ENCODE results near the gene YBX3. TPM values are rescaled to one million over a fixed set of nuclear protein-coding genes. Genes with fewer than 3 reads are reported as not detected.

YBX3 gene
- total and polyA plus RNA-seq, 2 of the 13 experiments (the other 11 are each of a cell fraction or from before 2014, with no cell fraction given): 77.5 to 99.6 TPM

DNA sequence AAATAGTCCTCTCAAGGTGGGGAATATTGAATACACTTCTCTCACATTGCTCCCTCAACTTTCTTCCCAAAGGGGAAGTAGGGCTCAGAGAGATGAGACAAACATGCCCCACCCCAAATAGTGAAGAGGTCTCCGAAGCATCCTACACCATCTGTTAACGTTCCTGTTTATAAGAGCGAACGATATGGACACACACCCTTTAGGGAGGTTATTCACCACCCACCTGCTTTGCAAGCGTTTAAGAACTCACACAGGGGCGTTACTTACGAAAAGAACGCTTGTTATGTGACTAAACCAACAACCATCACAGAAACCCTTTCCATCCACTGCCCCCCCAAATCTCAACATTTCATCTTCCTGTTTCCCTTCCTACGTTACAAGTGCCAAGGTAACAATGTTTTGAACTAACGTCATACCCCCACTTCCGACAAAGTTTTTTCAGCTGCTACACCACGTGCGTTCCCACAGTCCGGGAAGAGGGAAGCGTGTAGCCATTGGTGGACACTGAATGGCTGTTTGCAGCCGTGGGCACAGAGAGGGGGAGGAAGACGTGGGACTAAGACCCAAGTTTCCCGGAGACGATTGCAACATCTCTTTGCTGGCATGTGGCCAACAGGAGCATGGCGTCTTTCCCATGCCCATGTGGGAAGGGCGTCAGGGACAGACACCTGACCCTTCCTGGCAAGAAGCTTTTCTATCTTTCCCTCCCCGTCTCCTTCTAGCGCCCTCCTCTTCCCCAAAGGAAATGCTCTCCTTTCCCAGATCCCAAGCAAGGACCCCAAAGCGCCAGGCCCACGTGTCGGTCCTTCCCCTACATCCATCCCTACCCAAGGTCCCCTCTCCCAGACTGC is 1.2 kb downstream of the YBX3 start (continued):
- TF ChIP-seq, protein P1, sequence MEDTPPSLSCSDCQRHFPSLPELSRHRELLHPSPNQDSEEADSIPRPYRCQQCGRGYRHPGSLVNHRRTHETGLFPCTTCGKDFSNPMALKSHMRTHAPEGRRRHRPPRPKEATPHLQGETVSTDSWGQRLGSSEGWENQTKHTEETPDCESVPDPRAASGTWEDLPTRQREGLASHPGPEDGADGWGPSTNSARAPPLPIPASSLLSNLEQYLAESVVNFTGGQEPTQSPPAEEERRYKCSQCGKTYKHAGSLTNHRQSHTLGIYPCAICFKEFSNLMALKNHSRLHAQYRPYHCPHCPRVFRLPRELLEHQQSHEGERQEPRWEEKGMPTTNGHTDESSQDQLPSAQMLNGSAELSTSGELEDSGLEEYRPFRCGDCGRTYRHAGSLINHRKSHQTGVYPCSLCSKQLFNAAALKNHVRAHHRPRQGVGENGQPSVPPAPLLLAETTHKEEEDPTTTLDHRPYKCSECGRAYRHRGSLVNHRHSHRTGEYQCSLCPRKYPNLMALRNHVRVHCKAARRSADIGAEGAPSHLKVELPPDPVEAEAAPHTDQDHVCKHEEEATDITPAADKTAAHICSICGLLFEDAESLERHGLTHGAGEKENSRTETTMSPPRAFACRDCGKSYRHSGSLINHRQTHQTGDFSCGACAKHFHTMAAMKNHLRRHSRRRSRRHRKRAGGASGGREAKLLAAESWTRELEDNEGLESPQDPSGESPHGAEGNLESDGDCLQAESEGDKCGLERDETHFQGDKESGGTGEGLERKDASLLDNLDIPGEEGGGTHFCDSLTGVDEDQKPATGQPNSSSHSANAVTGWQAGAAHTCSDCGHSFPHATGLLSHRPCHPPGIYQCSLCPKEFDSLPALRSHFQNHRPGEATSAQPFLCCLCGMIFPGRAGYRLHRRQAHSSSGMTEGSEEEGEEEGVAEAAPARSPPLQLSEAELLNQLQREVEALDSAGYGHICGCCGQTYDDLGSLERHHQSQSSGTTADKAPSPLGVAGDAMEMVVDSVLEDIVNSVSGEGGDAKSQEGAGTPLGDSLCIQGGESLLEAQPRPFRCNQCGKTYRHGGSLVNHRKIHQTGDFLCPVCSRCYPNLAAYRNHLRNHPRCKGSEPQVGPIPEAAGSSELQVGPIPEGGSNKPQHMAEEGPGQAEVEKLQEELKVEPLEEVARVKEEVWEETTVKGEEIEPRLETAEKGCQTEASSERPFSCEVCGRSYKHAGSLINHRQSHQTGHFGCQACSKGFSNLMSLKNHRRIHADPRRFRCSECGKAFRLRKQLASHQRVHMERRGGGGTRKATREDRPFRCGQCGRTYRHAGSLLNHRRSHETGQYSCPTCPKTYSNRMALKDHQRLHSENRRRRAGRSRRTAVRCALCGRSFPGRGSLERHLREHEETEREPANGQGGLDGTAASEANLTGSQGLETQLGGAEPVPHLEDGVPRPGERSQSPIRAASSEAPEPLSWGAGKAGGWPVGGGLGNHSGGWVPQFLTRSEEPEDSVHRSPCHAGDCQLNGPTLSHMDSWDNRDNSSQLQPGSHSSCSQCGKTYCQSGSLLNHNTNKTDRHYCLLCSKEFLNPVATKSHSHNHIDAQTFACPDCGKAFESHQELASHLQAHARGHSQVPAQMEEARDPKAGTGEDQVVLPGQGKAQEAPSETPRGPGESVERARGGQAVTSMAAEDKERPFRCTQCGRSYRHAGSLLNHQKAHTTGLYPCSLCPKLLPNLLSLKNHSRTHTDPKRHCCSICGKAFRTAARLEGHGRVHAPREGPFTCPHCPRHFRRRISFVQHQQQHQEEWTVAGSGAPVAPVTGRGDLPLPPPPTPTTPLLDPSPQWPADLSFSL (CRISPR knock-in tag; IDR thresholded peaks at IDR 0.05): no peak
- TF ChIP-seq, protein P2, sequence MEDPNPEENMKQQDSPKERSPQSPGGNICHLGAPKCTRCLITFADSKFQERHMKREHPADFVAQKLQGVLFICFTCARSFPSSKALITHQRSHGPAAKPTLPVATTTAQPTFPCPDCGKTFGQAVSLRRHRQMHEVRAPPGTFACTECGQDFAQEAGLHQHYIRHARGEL (CRISPR knock-in tag; IDR thresholded peaks at IDR 0.05): no peak
- TF ChIP-seq ZNF484 (CRISPR knock-in tag; IDR thresholded peaks at IDR 0.05; ENCODE audit: borderline replicate concordance, low read depth) (0 out of 2 replicates have a peak, but pooled peaks have one; percentile 33), CBFB (CRISPR knock-in tag; IDR thresholded peaks at IDR 0.05) (no peak), HCFC1 (IDR thresholded peaks at IDR 0.05; ENCODE audit: low read depth, low read length) (no peak), JUN (CRISPR knock-in tag; IDR thresholded peaks at IDR 0.05) (0 out of 2 replicates have a peak, but pooled peaks have one; percentile 52), TAF1 (CRISPR knock-in tag; IDR thresholded peaks at IDR 0.05) (no peak; the same call in 1 of the 2 replicates), ZNF546 (CRISPR knock-in tag; conservative IDR thresholded peaks at IDR 0.05) (no peak), RFX1 (IDR thresholded peaks at IDR 0.05) (no peak; the same call in 1 of the 2 replicates), ZNF772 (CRISPR knock-in tag; IDR thresholded peaks at IDR 0.05) (no peak), POLR2G (IDR thresholded peaks at IDR 0.05; ENCODE audit: low read depth, low read length) (no peak), NFIC (IDR thresholded peaks at IDR 0.05; ENCODE audit: low read length) (peak; percentile 86; the same call in 1 of the 2 replicates), ZNF101 (CRISPR knock-in tag; IDR thresholded peaks at IDR 0.05; ENCODE audit: borderline replicate concordance, low read depth) (no peak), KLF11 (CRISPR knock-in tag; IDR thresholded peaks at IDR 0.05) (no peak), ZBTB42 (CRISPR knock-in tag; IDR thresholded peaks at IDR 0.05) (no peak), SIN3B (IDR thresholded peaks at IDR 0.05; ENCODE audit: low read length) (no peak), NR2F2 (IDR thresholded peaks at IDR 0.05; ENCODE audit: borderline replicate concordance, low read depth) (no peak), ZNF232 (CRISPR knock-in tag; IDR thresholded peaks at IDR 0.05; ENCODE audit: borderline replicate concordance) (no peak; the same call in 1 of the 2 replicates), NFE2L1 (CRISPR knock-in tag; IDR thresholded peaks at IDR 0.05; ENCODE audit: borderline replicate concordance) (no peak)
- TF ChIP-seq, protein P3, sequence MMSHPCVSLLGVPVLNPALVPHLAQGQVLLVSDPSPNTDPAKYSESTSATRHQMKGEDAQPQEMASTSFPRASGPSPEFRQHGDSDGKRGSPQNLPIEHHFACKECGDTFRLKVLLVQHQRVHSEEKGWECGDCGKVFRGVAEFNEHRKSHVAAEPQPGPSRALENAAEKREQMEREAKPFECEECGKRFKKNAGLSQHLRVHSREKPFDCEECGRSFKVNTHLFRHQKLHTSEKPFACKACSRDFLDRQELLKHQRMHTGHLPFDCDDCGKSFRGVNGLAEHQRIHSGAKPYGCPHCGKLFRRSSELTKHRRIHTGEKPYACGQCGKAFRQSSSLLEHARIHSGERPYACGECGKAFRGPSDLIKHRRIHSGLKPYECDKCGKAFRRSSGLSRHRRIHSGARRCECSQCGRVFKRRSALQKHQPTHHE (CRISPR knock-in tag; IDR thresholded peaks at IDR 0.05; ENCODE audit: borderline replicate concordance): peak; percentile 50; the same call in 1 of the 2 replicates
- TF ChIP-seq, protein P4, sequence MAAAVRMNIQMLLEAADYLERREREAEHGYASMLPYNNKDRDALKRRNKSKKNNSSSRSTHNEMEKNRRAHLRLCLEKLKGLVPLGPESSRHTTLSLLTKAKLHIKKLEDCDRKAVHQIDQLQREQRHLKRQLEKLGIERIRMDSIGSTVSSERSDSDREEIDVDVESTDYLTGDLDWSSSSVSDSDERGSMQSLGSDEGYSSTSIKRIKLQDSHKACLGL (CRISPR knock-in tag; IDR thresholded peaks at IDR 0.05): peak; percentile 74; the same call in 1 of the 2 replicates
- TF ChIP-seq, protein P5, sequence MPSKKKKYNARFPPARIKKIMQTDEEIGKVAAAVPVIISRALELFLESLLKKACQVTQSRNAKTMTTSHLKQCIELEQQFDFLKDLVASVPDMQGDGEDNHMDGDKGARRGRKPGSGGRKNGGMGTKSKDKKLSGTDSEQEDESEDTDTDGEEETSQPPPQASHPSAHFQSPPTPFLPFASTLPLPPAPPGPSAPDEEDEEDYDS (CRISPR knock-in tag; IDR thresholded peaks at IDR 0.05): peak; percentile 54

All from HepG2 (cell line).